GM19193 (cell line): Measurements from ENCODE around the gene SLC35G1.

Experiments
- POLR2A ChIP-seq: IDR thresholded peaks from 4 replicates; pipeline ENCODE4 v1.6.1; 2011; ENCODE audit not compliant: insufficient read depth, insufficient read length; ENCODE audit errors: extremely low read depth

SLC35G1 gene

DNA sequence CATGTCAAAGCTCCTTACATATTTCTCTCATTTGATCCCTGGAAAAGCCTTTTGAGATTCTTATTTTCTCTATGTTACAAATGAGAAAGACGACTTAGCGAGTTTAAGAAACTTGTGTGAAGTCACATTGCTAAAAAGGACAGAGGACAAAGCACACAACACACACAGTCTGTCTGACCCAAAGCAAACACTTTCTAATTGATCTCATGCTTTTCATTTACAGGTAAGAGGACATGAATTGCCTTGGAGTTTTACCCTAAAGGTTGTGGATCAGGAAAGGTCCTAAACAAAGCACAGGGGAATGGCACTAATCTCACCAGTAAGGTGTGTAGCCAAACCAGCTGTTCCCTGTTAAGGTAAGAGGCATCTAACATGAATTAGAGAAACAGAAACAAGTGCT, 18.7 kb downstream of the SLC35G1 start:
- TF ChIP-seq POLR2A = no peak

DNA sequence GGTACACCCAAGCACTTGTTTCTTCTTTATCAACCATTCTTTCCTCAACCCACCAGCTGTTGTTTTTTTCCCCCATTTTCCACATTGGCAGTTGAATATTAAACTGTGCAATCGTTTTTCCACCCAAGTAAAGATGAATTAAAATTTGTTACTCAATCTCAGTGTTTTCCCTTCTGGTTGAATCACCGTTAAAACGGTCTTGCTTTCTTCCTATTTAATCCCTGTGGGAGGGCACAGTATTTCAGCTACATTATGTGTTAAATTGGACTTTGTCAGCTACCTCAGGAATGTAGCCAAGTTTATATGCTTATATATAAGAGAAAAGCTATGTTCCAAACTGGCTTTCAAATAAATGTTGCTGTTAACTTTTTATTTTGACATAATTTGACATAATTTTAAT, 19.9 kb downstream of the SLC35G1 start:
- no peak for TF ChIP-seq POLR2A

- TF ChIP-seq POLR2A = no peak
Observed at GRCh38 chr10:93915598-93915997, 21.8 kb downstream of the SLC35G1 start.

GRCh38 chr10:93916257-93917063, 22.7 kb downstream of the SLC35G1 start:
- no peak for TF ChIP-seq POLR2A

GRCh38 chr10:93917064-93917391, 23.2 kb downstream of the SLC35G1 start:
- no peak for TF ChIP-seq POLR2A

DNA sequence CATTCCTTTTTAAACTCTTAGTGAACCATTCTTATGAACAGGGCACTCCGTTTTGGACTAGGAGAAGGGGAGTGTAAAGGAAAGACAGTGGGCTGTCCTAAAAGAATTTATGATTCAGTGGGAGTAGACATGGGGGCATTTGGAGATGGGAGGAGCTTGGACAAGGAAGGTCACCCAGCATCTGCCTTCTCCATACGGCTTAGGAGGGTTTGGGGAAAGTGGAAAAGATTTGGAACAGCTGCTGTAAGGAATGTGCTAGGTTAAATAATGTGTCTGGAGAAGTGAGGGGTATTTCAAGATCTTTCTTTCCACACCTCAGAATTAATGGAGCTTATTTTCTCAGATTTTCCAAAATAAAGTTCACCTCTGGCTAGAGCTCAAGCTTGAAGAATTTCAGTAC, 24.0 kb downstream of the SLC35G1 start:
- TF ChIP-seq POLR2A = no peak

DNA sequence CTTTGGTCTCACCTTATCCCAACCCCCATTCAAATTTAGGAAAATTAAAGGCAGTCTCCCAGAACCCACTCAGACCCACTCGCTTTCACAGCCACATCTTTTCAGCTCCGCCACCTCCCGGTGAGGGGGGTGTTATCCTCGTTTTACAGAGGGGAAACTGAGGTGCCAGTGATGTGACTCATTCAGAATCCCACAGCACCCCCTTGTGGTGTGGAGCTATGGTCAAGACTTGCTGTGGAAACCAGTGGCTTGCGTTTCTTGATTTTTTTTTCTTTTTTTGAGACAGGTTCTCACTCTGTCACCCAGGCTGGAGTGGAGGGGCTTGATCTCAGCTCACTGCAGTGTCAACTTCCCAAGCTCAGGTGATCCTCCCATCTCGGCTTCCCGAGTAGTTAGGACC, 27.6 kb downstream of the SLC35G1 start:
- no peak for TF ChIP-seq POLR2A

GRCh38 chr10:93926613-93927012, 32.8 kb downstream of the SLC35G1 start:
- no peak for TF ChIP-seq POLR2A

- TF ChIP-seq POLR2A = no peak
Observed at GRCh38 chr10:93938140-93938539, 44.4 kb downstream of the SLC35G1 start.

- no peak for TF ChIP-seq POLR2A
Observed at GRCh38 chr10:93940881-93941280, 47.1 kb downstream of the SLC35G1 start.

DNA sequence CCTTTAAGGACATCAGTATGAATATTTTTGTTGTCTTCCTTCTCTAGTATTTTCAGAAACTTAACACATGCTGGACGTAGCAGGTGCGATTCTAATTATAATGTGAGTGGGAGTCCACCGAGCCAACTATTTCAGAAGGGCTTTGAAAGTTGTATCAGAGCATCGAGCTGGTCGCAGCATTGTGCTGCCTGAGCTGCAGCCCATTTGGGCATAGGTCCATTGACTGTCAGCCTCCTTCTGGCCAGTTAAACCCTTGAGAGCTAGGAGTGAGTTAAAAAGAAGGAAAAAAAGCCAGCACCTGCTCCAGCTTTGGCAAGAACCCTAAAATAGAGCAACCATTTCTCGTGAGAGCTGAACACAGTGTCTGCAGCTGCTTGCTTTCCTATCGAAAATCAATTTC, 47.8 kb downstream of the SLC35G1 start:
- TF ChIP-seq POLR2A = no peak

DNA sequence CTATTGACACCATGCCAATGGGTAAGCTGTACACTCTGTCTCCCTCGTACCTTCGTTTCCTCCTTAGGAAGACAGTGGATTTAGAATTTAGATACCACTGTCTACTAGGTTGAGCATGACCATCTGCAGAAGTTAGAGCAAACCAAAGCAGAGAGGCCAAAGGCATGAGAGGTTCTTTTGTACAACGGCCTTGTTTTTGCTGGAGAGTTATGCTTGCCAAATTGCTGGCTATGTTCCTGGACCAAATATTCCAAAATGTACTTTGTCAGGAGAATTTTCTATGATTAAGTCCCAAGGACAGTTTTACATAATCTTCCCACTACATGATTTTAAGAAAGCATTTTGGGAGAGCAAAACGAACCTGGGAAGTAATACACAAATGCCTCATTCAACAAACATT, 52.0 kb downstream of the SLC35G1 start:
- no peak for TF ChIP-seq POLR2A

DNA sequence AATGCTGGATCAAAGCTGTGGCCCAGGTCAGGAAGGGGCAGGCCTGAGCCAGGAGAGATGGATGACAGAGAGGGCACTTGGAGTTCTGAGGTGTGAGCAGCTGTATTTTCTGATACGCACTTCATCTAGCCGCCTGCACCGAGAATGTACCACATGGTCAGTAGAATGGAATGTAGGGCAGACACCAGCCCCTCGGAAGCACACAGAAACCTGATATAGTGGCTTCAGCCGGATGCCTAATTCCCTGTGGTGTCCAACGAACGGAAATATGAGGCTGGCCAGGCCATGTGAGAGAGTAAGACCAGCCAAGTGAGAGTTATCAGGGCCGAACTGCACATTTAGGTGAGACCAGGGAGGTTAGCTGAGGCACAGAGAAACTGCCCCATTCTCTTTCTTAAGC, 53.3 kb downstream of the SLC35G1 start:
- TF ChIP-seq POLR2A = no peak

- TF ChIP-seq POLR2A = no peak
Observed at GRCh38 chr10:93947524-93947923, 53.7 kb downstream of the SLC35G1 start.

- TF ChIP-seq POLR2A = no peak
Observed at GRCh38 chr10:93951905-93952304, 58.1 kb downstream of the SLC35G1 start.
